ENCODE results near the gene RCCD1. TPM values are rescaled to one million over a fixed set of nuclear protein-coding genes. Genes with fewer than 3 reads are reported as not detected.

Gene RCCD1
- polyA plus RNA-seq, 1 donor from 2014 or later: 4.5 TPM

DNA sequence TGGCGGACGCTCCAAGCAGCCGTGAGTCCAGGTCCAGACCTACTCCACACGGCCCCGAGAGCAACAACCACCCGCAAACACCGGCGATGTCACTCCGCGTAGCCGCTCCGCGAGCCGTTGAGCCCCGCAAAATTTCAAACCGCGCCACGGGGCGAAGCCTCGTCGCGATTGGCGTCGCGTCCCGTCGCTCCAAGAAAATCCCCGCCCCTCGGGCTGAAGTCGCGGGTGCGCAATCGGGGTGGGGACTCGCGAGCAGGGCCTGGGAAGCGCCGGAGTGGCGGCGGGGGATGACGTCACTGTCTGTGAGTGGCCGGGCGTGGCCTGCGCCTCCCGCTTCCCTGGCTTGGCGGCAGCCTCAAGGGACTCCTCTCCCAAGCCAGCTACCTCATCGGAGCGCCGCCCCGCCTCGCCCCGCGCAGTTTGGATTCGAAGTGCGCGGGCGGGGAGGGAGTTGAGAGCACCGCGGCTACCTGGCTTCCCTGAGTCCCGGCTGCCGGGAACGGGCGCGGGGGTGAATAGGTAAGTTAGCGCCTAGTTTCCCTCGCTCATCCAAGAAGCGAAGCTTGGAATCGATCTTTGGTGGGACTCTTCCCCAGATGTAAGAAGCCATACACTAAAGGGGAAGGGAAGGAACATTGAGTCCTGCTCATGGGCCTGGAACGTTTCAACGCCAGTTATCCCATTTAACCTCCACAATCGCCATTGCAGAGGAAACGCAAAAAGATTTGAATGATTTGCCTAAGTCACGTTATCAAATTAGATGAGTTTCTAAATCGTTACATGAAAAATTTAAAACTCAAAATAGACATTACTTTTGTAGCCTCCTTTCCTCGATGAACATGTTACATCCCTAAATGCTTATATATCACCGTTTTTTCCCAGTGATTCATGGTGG lies 40.0 kb downstream of the RCCD1 start, which contains the start of gene PRC1:
Gene PRC1 (minus strand): TSS at position 119 of the 895 bp plus-strand sequence. CDS start 118 bp downstream, at position 1.
- TF ChIP-seq MXI1 (conservative IDR thresholded peaks at IDR 0.05; ENCODE audit: poor library complexity, severe bottlenecking) (peak; percentile 98), TAF1 (IDR thresholded peaks at IDR 0.05; ENCODE audit: low read depth) (peak; percentile 62), POLR2AphosphoS5 (IDR thresholded peaks at IDR 0.05) (peak; percentile 73), SMC3 (conservative IDR thresholded peaks at IDR 0.05; ENCODE audit: poor library complexity) (no peak), EP300 (conservative IDR thresholded peaks at IDR 0.05; ENCODE audit: poor library complexity, severe bottlenecking) (peak; percentile 26)
- Histone ChIP-seq H2AFZ (ENCODE audit: low read depth, low read length) (peak within 1 kb of the TSS; percentile 53), H3F3A (ENCODE audit: insufficient read depth, low read length, poor library complexity, severe bottlenecking) (no peaks in the 10 kb centered on the region), H3K9ac (ENCODE audit: low read length) (peak within 1 kb of the TSS; percentile 61), H4K20me1 (ENCODE audit: insufficient read depth) (no peaks in the 10 kb centered on the region), H3K4me3 (ENCODE audit: low read length) (peak within 1 kb of the TSS; percentile 75), H3K9me2 (ENCODE audit: insufficient read depth, low read length) (no peaks in the 10 kb centered on the region), H3K36me3 (ENCODE audit: insufficient read depth, low read length) (no peaks in the 10 kb centered on the region), H3K27me3 (ENCODE audit: insufficient read depth, low read depth, low read length) (no peaks in the 10 kb centered on the region), H3K27ac (ENCODE audit: low read length) (peak within 1 kb of the TSS; percentile 44), H3K4me2 (ENCODE audit: low read length) (peak within 1 kb of the TSS; percentile 44), H3K9me3 (ENCODE audit: low read length) (no peaks in the 10 kb centered on the region), H3K79me2 (replicated peaks; ENCODE audit: insufficient read depth, low read length) (peaks cover 37% of the 10 kb centered on the region)

GRCh38 chr15:90998737-90999136 lies 44.1 kb downstream of the RCCD1 start:
- H3K9me3 ChIP-seq (ENCODE audit: low read length): no peaks in the 10 kb centered on the region
- H3K4me2 ChIP-seq (ENCODE audit: low read length): no peak overlapping the region
- H3K36me3 ChIP-seq (ENCODE audit: insufficient read depth, low read length): no peaks in the 10 kb centered on the region
- H4K20me1 ChIP-seq (ENCODE audit: insufficient read depth): no peaks in the 10 kb centered on the region
- no peak overlapping the region for H3K4me3 ChIP-seq (ENCODE audit: low read length)
- H3F3A ChIP-seq (ENCODE audit: insufficient read depth, low read length, poor library complexity, severe bottlenecking): no peaks in the 10 kb centered on the region
- H2AFZ ChIP-seq (ENCODE audit: low read depth, low read length): no peak overlapping the region
- TF ChIP-seq SMC3 (conservative IDR thresholded peaks at IDR 0.05; ENCODE audit: poor library complexity) (no peak), MXI1 (conservative IDR thresholded peaks at IDR 0.05; ENCODE audit: poor library complexity, severe bottlenecking) (no peak)
- TF ChIP-seq, protein P1, sequence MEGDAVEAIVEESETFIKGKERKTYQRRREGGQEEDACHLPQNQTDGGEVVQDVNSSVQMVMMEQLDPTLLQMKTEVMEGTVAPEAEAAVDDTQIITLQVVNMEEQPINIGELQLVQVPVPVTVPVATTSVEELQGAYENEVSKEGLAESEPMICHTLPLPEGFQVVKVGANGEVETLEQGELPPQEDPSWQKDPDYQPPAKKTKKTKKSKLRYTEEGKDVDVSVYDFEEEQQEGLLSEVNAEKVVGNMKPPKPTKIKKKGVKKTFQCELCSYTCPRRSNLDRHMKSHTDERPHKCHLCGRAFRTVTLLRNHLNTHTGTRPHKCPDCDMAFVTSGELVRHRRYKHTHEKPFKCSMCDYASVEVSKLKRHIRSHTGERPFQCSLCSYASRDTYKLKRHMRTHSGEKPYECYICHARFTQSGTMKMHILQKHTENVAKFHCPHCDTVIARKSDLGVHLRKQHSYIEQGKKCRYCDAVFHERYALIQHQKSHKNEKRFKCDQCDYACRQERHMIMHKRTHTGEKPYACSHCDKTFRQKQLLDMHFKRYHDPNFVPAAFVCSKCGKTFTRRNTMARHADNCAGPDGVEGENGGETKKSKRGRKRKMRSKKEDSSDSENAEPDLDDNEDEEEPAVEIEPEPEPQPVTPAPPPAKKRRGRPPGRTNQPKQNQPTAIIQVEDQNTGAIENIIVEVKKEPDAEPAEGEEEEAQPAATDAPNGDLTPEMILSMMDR (IDR thresholded peaks at IDR 0.05; ENCODE audit: poor library complexity, severe bottlenecking): no peak
- no peaks in the 10 kb centered on the region for H3K9me2 ChIP-seq (ENCODE audit: insufficient read depth, low read length)
- H3K79me2 ChIP-seq (replicated peaks; ENCODE audit: insufficient read depth, low read length): peaks cover 4% of the 10 kb centered on the region
- no peak overlapping the region for H3K9ac ChIP-seq (ENCODE audit: low read length)
- no peaks in the 10 kb centered on the region for H3K27me3 ChIP-seq (ENCODE audit: insufficient read depth, low read depth, low read length)
- H3K27ac ChIP-seq (ENCODE audit: low read length): no peak overlapping the region

DNA sequence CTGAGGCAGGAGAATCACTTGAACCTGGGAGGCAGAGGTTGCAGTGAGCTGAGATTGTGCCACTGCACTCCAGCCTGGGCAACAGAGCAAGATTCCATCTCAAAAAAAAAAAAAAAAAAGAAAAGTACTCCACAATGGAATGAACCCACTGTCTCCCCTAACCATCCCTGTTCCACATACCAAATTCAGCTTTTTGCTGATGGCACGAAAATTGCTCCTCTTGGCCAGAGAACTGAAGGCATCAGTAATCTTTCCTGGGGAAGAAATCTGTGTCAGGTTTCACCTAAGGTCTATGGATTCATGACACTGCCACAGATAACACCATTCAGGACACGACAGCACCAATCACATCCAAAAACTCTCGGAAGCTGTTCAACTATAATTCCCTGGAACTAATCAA lies 46.5 kb downstream of the RCCD1 start:
- Histone ChIP-seq H3K9ac (ENCODE audit: low read length) (no peak overlapping the region), H3K9me3 (ENCODE audit: low read length) (no peaks in the 10 kb centered on the region), H3K27me3 (ENCODE audit: insufficient read depth, low read depth, low read length) (no peaks in the 10 kb centered on the region), H3K36me3 (ENCODE audit: insufficient read depth, low read length) (no peaks in the 10 kb centered on the region), H3K4me2 (ENCODE audit: low read length) (no peak overlapping the region), H2AFZ (ENCODE audit: low read depth, low read length) (no peak overlapping the region), H4K20me1 (ENCODE audit: insufficient read depth) (no peaks in the 10 kb centered on the region), H3K4me3 (ENCODE audit: low read length) (no peak overlapping the region), H3K9me2 (ENCODE audit: insufficient read depth, low read length) (no peaks in the 10 kb centered on the region), H3F3A (ENCODE audit: insufficient read depth, low read length, poor library complexity, severe bottlenecking) (no peaks in the 10 kb centered on the region), H3K79me2 (replicated peaks; ENCODE audit: insufficient read depth, low read length) (no peaks in the 10 kb centered on the region), H3K27ac (ENCODE audit: low read length) (no peak overlapping the region)
- no peak for TF ChIP-seq EZH2 (IDR thresholded peaks at IDR 0.05; ENCODE audit: borderline replicate concordance, insufficient read depth, low read length, poor library complexity, severe bottlenecking)

Data from neural cell (in vitro differentiated cells).